Testis (tissue), 2 donors: ENCODE data around the gene POGZ.

ENCODE experiments used
- CTCF ChIP-seq, 3 experiments: fragments of 450-650 bp in 2 of 3; fragments of 200-600 bp in 1 of 3; sonication (generic) in 1 of 3; IDR thresholded peaks; one replicate each; pipeline ENCODE4 v1.5.1; 2016 to 2019; ENCODE audit warnings: antibody characterized with exemption in 3 of 3, mild to moderate bottlenecking in 2 of 3, moderate library complexity in 1 of 3
- POLR2A ChIP-seq: fragments of 450-650 bp; IDR thresholded peaks from one replicate; pipeline ENCODE4 v1.6.1; 2017; ENCODE audit warnings: antibody characterized with exemption, mild to moderate bottlenecking, moderate library complexity

GRCh38 chr1:151501474-151501873, 42.2 kb upstream of the POGZ start:
- TF ChIP-seq CTCF (IDR thresholded peaks at IDR 0.05) (no peak), POLR2A (no peak)
